Endometrium (tissue), 2 donors: Measurements from ENCODE around the gene DNM3.

Experiments used
- FAIRE-seq: peaks from 2 replicates; lab custom pipeline; 2012; peaks lifted over from hg19 to GRCh38; lab: Jason Lieb, UNC
- donor health status: control.
- donor health status: control.

DNM3 gene

GRCh38 chr1:172332230-172332629 lies 490.9 kb downstream of the DNM3 start:
- no peak for FAIRE-seq

- no peak for FAIRE-seq
These were observed 494.1 kb downstream of the DNM3 start for GRCh38 chr1:172335377-172335776.

- FAIRE-seq: no peak
These were observed 497.0 kb downstream of the DNM3 start for GRCh38 chr1:172338295-172338735.

GRCh38 chr1:172339842-172340241 lies 498.5 kb downstream of the DNM3 start:
- FAIRE-seq: no peak

- FAIRE-seq: no peak
These were observed 499.2 kb downstream of the DNM3 start for GRCh38 chr1:172340520-172340919.

GRCh38 chr1:172341697-172342096 lies 500.4 kb downstream of the DNM3 start:
- FAIRE-seq: no peak

- no peak for FAIRE-seq
These were observed 501.4 kb downstream of the DNM3 start for GRCh38 chr1:172342584-172343239.

GRCh38 chr1:172343240-172344160 lies 502.2 kb downstream of the DNM3 start:
- peak; percentile 98 for FAIRE-seq

- FAIRE-seq: no peak
These were observed 503.1 kb downstream of the DNM3 start for GRCh38 chr1:172344444-172344843.

GRCh38 chr1:172345077-172345476 lies 503.8 kb downstream of the DNM3 start:
- peak; percentile 82 for FAIRE-seq

GRCh38 chr1:172347416-172347815 lies 506.1 kb downstream of the DNM3 start:
- no peak for FAIRE-seq

- no peak for FAIRE-seq
These were observed 509.6 kb downstream of the DNM3 start for GRCh38 chr1:172350856-172351255.

- peak; percentile 97 for FAIRE-seq
These were observed 510.0 kb downstream of the DNM3 start for GRCh38 chr1:172351346-172351745.

- FAIRE-seq: no peak
These were observed 510.5 kb downstream of the DNM3 start for GRCh38 chr1:172351754-172352161.

- no peak for FAIRE-seq
These were observed 511.1 kb downstream of the DNM3 start for GRCh38 chr1:172352435-172352834.

GRCh38 chr1:172354291-172355274 lies 513.3 kb downstream of the DNM3 start:
- no peak for FAIRE-seq

GRCh38 chr1:172356620-172357019 lies 515.3 kb downstream of the DNM3 start:
- no peak for FAIRE-seq

GRCh38 chr1:172357753-172358385 lies 516.6 kb downstream of the DNM3 start:
- no peak for FAIRE-seq

- FAIRE-seq: peak; percentile 88
These were observed 518.2 kb downstream of the DNM3 start for GRCh38 chr1:172359491-172359999.

GRCh38 chr1:172360511-172360910 lies 519.2 kb downstream of the DNM3 start:
- FAIRE-seq: no peak

- no peak for FAIRE-seq
These were observed 519.7 kb downstream of the DNM3 start for GRCh38 chr1:172360985-172361384.
